Myocyte (in vitro differentiated cells): Measurements from ENCODE around the gene CFAP107. TPM values are rescaled to one million over a fixed set of nuclear protein-coding genes. Genes with fewer than 3 reads are reported as not detected.
"Not testable (repeated sequence)": the region's sequence is repeated elsewhere in the genome, so short reads cannot be mapped to it uniquely, and the experiment has no call there.

Experiments used
- DNase-seq: peaks from one replicate; pipeline ENCODE4 v3.0.0-alpha.2; 2012; ENCODE audit warnings: low read depth
- polyA plus RNA-seq: library from polyadenylated mRNA; unstranded; fragments of >200 nt; gene quantifications from one replicate; pipeline ENCODE4 v1.2.1, GENCODE V29; 2012; ENCODE audit warnings: missing spikeins
- total RNA-seq: library from RNA; depleted of rRNA; stranded (reverse); fragments of >200 nt; gene quantifications from 2 replicates; pipeline ENCODE4 v1.2.3, GENCODE V29; 2014

Gene CFAP107, protein sequence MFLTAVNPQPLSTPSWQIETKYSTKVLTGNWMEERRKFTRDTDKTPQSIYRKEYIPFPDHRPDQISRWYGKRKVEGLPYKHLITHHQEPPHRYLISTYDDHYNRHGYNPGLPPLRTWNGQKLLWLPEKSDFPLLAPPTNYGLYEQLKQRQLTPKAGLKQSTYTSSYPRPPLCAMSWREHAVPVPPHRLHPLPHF
- not detected in 2 replicates for total RNA-seq
- not detected for polyA plus RNA-seq

DNA sequence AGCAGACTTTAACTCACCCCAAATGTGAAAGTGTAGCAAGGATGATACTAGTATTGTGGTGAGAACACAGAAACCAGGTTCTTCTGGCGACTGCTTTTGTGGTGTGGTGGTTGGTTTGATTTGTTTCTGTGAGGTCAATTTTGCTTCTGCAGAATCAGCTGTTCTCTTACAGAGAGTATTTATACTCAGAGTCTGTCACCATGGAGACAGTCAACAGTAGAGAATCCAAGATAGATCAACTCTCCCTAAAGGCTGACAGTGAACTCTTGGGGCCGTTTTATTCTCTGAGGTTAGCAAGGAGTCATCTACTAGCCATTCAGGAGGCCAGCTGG is at the start of gene CFAP107:
Gene CFAP107 (plus strand): TSS at position 209 of the 332 bp plus-strand sequence. CDS start 231 bp downstream, outside the sequence.
- DNase-seq, result peak; percentile 49

DNA sequence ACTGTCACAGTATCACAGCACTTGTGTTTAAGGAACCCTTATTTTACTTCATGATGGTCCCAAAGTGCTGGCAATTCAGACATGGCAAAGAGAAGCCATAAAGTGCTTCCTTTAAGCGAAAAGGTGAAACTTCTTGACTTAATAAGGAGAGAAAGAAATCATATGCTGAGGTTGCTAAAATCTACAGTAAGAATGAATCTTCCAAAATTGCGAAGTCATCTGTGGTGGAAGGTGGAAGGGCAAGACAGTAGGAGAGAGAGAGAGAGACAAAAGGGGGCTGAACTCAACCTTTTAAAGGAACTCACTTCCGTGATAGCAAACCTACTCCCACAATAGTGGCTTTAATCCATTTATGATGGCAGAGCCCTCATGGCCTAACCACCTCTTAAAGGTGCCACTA is 49.3 kb upstream of the CFAP107 start:
- no peak for DNase-seq

DNA sequence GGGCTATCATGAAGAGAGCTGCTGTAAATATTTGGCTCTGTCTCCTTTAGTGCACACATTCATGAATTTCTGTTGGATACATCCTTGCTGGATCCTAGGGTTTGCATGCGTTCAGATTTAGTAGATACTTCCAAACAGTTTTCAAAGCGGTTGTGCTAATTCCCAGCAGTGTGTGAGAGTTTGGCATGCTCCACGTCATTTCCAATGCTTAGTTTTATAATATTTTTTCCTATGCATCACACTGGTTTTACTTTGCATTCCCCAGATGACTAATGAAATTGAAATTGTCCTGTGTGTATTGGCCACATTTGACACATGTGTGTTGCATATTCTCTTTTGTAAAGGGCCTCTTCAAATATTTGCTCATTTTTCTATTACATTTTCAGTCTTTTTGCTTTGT is 48.6 kb upstream of the CFAP107 start:
- DNase-seq, result no peak

DNA sequence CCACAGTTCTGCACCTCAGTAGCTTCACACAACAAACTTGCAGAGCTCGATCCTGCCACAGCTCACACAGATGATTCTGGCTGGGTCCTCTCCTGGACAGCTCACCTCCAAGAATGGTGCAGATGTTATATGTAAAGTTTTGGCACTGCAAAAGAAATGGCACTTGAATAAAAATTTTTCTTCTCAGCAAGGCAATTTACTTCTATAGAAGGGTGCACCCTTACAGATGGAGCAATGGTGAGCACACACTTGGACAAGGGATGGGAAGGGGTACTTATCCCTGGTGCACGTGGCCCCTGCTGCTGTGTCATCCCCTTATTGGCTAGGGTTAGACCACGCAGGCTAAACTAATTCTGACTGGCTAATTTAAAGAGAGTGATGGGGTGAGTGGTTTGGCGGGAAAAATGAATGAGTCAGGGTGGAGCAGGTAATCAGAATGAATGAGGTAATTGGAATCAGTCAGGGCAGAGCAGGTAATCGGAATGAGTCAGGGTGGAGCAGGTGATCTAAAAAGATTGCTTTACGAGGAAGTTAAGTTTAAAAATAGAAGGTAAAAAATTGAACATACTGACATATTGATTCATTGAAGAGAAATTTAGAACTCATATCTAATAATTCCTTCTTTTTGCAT is 42.1 kb upstream of the CFAP107 start:
- no peak for DNase-seq

DNA sequence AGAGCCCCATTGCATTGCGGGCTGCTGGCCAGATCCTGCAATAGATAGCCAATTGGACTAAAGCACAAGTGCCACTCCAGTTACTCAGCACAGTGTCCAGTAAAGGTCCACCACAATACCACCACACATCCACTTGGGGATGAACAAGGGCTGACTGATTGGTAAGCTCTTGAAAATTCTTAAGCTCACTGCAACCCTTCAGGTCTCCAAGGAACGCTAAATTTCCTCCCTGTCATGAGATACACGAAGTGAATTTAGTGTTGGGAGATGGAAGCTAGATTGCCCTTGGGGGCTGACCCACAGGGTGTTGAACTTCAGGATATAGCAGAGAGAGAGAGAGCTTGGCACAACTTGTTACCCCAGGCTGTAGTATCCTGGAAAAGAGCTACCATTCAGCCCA is 39.9 kb upstream of the CFAP107 start:
- DNase-seq, result peak; percentile 11

DNA sequence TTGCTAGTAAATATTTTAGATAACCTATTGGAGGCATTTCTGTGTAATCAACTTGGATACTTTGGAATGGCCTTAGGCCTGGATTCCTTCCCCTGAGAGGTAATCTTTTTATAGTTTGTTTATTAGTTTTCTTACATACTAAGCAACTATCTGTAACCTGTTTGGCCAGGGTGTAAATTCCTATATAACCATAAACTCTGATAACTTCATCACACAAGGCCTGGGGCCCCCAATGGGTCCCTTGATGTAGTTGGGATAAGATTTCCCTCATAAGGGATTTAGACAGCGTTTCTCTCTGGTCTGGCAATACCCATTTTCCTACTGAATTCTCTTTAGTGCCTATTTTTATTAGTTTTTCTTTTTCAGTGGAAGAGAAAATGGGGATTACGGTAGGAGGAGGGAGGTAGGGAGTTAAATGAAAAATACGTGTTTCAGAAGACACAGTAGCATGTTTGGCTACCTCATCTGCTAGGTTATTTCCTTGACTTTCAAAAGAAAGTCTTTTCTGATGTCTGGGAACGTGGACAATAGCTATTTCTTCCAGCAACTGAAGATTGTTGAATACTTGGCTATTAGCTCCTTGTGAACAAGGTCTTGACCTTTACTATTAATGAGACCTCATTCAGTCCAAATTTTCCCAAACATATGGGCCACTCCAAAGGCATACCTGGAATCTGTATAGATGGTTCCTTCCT is 37.5 kb upstream of the CFAP107 start:
- DNase-seq, result no peak

DNA sequence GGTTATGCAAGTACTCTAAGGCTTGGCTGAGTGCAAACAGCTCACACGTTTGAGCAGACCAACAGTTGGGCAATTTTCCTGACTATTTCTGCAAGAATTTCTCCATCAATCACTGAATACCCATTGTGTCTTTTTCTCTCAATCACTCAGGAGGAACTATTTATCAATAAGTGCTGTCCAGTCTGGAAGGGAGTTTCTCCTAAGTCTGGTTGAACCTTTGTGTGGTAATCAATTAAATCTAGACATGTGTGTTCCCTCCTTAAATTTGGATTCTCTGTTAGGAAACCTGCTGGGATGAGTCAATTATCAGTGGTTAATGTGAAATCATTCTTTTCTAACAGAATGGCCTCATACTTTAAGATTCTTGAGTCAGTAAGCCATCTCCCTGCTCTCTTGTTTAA is 36.9 kb upstream of the CFAP107 start:
- DNase-seq, result no peak

DNA sequence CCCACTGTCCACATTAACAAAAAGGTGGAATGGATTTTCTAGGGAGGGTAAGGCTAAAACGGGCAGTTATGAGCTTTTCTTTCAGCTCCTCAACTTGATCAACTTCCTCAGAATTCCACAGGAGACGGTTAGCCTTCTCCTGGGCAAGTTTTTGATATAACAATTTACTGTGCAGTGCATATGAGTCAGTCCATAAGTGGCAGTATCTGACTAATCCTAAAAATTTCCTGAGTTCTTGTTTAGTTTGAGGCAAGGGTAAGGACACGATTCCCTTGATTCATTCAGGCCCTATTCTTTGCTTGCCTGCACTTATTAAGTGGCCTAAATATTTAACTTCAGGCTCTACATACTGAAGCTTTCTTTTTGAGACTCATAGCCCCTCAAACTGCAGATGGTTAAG is 36.3 kb upstream of the CFAP107 start:
- DNase-seq, result no peak

DNA sequence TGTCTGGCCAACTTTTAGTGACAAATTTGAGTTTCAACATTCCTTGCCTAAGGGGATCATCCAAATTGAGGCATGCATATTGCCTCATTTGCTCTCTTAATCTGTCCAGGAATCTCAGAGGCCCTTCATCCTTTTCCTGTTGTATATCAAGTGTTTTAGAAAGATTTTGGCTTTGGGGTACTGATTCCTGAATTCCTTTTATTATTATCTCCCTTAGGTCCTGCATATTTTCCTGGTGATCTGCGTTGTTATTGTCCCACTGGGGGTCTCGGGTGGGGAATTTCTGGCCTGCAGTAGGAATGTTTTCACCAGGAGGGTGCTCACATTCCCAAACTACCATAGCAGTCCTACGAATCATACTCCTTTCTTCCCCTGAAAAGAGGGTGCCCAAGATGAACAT is 34.5 kb upstream of the CFAP107 start:
- no peak for DNase-seq

DNA sequence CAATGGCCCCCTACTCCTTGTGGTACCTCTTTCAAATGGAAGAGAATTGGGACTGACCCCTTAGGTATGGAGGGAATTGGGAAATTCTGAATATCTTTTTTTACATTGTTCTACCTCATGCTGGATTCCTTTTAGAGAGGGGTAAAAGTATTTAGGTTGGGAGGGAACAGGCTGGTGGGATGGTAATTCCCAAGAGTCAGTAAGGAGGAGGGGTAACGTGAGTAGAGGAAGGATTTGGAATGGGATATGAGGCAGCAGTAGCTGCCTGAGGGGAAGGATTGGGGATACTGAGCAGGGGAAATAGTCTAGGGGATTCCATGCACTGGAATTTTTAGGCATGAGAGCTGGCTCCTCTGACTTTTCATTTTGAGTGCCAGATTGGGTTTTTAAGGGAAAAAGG is 33.9 kb upstream of the CFAP107 start:
- DNase-seq, result no peak

DNA sequence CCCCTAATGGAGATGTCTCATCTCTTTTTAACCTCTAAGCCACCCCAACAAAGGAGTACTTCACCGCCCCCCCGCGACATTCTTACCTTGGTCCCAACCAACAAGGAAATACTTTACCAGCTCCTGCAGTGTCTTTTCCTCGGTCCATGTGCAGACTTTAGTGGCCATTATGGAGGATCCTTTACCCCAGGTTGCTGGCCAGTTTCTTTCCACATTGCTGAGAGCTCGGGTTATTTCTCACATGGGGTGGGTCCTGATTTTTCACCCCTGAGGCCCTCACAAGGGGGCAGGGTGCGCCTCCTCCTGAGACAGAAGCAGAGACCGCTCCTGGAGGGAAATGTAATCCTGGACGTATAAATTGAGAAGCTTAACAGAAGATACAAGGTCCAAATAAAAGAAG is 33.1 kb upstream of the CFAP107 start:
- no peak for DNase-seq

DNA sequence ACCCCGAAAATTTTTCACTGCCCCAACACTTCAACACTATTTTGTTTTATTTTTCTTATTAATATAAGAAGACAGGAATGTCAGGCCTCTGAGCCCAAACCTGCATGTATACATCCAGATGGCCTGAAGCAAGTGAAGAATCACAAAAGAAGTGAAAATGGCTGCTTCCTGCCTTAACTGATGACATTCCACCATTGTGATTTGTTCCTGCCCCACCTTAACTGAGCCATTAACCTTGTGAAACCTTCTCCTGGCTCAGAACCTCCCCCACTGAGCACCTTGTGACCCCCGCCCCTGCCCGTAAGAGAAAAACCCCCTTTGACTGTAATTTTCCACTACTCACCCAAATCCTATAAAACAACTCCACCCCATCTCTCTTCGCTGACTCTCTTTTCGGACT is 32.3 kb upstream of the CFAP107 start:
- DNase-seq, result not testable (repeated sequence)

DNA sequence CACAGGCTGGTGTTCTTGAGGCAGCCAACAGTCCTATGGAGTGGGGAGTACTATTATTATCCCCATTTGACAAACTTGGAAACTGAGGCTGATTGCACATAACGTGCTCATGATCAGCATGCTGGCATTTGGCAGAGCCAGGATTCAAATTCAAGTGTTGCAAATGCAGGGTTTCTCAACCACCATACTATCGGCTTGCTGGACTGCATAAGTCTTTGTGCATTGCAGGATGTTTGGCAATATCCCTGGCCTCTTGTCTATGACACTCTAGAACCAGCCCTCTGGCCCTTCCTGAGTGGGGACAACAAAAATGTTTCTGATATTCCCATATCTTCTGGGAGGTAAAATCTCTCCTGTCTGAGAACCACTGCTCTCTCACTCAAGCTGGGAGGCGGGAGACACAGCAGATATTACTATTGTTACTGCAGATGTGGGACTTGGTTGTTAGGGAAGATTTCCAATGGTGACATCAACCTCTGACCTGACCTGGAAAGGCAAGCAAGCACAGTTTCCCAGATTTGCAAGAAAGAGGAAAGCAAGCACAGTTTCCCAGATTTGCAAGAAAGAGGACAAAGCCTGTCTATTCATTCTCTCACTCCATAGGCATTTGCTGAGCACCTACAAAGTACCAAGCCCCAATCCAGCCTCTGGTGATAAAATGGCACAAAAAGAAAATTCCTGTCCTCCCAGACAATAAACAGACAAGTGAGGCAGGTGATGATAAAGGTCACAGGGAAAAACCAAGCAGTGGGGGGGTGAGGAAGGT is 31.1 kb upstream of the CFAP107 start:
- DNase-seq, result no peak

DNA sequence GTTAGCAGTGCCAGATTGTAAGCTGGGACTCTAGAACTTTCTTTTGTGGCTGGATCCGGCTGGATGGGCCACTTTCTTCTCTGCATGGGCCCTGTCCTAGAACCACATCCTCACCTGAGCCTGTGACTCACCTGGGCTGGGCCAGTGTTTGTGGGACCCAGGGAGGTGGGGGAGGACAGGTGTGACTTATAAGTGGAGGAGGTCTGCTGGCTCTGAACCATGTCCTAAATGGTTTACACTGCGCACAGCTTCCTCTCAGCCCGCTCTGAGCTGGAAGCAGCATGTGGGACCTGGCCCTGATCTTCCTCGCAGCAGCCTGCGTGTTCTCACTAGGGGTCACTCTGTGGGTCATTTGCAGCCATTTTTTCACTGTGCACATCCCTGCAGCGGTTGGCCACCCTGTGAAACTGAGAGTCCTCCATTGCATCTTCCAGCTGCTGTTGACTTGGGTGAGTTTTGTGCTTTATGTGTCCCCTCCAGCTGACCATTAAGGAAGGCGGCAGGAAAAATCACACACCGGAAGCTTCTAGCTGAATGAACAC is 30.0 kb upstream of the CFAP107 start, which contains the start of gene AADACL3:
Gene AADACL3 (plus strand): TSS at position 215 of the 542 bp plus-strand sequence. CDS start 67 bp downstream, at position 282.
- no peak for DNase-seq

DNA sequence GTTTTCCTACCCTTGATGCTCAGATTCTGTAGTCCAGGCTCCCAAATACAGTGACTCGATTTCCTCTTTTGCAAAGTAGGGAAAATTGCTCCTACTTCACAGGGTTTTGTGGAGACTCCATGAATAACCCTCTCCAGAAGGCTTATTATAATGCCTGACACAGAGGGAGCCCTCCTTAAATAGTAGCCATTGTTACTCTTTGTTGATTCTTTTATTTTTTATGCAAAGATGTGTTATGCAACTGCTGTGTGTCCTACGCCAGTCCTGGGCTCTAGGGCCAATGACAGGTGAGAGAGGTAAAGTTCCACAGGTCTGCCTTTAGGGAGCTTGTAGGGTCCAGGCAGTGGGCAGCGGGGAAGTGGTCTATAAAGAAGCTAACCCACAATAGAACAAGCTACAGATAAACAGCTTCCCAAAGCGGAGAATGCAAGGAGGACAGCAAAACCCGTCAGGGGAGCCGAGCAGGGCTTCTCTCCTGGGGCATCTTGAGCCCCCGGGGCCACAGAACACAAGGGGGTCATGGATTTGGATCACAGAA is 28.6 kb upstream of the CFAP107 start:
- no peak for DNase-seq

DNA sequence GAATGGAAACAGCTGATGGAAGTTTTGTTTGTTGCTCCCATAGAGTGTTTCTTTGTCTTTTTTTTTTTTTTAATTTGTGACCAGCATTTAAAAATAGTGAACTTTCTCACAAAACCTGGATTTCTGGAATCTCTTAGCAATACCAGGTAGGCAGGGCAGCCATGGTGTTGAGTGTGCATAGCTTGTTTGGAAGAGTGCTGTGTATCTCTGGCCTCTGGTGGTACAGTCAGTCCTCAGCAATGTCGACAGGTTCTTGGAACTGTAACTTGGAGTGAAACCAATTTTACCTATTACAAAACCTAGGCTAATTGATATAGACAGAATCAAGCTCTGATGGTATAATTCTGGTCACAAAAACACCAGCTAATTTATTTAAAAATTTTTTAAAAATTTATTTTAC is 23.4 kb upstream of the CFAP107 start:
- no peak for DNase-seq

DNA sequence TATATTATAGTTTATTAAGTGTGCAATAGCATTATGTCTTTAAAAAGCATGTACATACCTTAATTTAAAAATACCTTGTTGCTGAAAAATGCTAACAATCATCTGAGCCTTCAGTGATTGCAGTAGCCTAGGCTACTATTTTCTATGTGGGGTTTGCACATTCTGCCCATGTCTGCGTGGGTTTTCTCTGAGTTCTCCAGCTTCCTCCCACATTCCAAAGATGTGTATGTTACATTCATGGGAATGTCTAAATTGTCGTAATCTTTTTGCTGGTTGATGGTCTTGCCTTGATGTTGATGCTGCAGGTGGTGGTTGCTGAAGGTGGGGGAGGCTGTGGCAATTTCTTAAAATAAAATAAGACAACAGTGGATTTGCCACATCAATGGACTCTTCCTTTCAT is 17.6 kb upstream of the CFAP107 start:
- DNase-seq, result no peak

DNA sequence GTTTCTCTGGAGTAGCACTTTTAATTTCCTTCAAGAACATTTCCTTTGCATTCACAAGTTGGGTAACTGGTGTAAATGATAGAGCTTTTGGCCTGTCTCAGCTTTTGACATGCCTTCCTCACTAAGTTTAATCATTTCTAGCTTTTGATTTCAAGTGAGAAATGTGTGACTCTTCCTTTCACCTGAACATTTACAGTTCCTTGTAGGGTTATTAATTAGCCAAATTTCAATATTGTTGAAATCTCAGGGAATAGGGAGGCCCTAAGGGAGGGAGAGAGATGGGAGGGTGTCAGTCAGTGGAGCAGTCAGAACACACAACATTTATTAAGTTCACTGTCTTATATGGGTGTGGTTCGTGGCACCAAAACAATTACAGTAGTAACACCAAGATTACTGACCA is 15.8 kb upstream of the CFAP107 start:
- DNase-seq, result no peak

DNA sequence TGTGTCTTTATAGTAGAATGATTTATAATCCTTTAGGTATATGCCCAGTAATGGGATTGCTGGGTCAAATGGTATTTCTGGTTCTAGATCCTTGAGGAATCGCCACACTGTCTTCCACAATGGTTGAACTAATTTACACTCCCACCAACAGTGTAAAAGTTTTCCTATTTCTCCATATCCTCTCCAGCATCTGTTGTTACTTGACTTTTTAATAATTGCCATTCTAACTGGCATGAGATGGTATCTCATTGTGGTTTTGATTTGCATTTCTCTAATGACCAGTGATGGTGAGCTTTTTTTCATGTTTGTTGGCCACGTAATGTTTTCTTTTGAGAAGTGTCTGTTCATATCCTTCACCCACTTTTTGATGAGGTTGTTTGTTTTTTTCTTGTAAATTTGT is 14.9 kb upstream of the CFAP107 start:
- DNase-seq, result not testable (repeated sequence)

DNA sequence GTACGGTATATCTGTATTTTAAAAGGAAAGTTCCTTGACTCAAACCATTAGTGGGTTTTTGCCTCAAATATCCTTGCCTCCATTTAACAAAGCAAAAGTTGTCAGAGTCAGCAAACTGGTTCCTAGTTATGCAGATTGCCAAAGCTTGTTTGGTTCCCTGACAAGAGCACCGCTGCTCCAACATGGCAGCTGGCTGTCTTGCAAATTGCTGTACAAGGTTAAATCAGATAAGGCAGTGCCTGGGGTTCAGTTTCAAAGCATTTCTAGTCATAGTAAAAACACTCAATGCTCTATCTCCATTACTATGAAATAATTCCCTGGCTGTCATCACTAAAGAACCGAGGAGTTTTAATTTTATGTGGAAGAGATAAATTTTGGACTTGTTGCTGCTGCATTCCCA is 11.3 kb upstream of the CFAP107 start:
- DNase-seq, result no peak

DNA sequence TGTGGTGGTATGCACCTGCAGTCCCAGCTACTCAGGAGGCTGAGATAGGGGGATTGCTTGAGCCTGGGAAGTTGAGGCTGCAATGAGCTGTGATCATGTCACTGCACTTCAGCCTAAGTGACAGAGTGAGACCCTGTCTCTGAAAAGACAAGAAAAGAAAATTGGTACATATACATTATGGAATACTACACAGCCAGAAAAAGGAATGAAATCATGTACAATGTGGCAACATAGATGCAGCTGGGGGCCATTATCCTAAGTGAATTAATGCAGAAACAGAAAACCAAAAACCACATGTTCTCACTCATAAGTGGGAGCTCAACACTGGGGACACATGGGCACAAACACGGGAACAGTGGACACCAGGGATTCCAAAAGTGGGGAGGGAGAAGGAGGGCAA is 7.1 kb upstream of the CFAP107 start:
- DNase-seq, result no peak
